NCI-H2196 treated with DMSO at 0.1 percent for 48 hours (cell line): ENCODE measurements around the gene MCHR1.
"Not testable (repeated sequence)": the region's sequence is repeated elsewhere in the genome, so short reads cannot be mapped to it uniquely, and the experiment has no call there.

Experiments
- DNase-seq: peaks from one replicate; lab custom pipeline; 2025; ENCODE audit not compliant: unreplicated experiment; lab: John Stamatoyannopoulos, UW

Gene MCHR1

DNA sequence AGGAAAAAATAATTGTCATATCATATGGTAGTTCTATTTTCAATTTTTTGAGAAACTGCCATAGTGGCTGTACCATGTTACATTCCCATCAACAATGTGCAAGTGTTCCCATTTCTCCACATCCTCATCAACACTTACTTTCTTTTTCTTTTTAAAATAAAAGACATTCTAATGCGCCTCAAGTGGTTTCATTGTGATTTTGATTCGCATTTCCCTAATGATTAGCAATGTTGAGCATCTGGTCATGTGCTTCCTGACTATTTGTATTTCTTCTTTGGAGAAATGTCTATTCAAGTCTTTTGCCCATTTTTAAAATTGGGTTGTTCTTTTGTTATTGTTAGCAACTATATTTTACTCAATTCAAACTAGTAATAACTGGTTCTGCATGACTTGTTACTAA, 8.4 kb downstream of the MCHR1 start:
- DNase-seq: no peak

DNA sequence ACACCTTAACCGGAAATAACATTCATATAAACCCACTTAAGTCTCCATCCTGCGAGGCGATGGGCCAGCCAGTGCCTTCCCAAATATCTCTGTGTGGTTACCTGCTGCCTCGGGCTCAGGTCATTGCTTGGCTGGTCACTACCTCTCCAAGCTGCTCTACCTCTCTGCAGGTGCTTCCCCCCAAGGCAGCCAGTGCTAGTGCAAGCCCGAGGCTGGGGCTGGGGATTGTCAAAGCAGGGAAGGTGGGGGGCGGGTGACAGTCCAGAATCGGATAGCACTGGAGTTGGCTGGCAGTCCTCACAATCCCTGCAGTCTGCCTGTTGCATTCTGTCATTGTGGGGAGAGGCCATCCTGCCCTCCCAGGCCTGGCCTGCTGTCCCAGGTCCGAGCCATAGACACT, 11.1 kb downstream of the MCHR1 start:
- DNase-seq: no peak

DNA sequence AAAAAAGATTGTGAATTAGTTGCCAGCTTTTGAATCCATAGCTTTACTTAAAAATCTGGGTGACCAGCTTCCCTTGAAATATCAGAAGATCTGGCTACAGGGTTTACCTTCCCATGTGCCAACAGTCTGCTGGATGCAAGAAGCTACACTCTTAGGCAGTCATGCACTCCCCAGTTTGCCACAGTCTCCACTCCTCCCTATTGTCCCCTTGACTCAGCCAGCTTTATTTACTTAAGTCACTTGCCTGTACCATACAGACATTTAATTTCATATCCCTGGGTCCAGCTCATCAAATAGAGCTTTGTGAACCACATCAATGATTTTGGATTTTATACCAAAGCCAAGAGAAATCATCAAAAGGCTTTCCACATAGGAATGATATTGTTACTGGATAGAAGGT, 12.2 kb downstream of the MCHR1 start:
- no peak for DNase-seq

DNA sequence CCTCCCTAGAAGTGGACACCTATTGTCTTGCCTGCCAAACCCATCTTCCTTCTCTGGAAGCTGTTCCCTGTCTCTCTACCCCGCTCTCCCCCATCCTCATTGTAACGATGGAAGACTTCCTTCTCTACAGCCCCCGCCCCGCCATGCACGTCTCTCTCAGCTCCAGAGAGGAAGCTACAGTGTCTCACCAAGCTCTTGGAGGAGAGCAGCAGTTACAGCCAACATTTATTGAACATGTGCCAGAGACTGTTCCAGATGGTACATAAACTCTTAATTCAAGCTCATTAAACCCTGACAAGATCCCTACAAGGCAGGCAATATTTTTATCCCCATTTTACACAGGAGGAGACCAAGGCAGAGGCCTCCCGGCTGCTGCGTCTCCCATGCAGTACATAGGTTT, 15.1 kb downstream of the MCHR1 start:
- DNase-seq: no peak

DNA sequence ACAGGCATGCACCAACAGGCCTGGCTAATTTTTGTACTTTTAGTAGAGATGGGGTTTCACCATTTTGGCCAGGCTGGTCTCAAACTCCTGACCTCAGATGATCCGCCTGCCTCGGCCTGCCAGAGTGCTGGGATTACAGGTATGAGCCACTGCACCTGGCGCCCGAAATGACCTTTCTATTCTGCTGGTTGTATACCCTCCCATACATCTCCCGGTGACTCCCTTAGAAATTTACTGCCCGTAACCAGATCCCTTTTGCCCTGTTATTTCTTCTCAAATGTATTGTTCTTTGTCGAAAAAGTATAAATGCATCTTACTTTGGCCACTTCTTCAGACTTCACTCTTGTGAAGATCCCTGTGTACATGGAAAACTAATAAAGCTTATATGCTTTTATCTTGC, 22.0 kb downstream of the MCHR1 start:
- DNase-seq: no peak

DNA sequence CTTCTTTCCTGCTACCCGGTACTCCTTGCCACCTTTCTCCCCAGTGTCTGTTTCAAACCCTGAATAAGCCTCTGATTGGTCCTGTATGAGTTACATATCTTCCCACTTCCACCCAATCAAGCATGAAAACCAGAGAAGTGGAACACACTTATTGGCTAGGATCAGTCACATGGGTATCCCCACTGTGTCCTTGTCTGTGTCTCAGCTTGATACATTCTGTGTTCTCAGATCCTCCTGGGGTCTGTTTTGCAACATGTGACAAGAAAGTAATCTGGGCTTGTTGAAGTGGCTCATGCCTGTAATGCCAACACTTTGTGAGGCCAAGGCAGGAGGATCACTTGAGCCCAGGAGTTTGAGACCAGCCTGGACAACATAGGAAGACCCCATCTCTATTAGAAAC, 23.9 kb downstream of the MCHR1 start:
- no peak for DNase-seq

DNA sequence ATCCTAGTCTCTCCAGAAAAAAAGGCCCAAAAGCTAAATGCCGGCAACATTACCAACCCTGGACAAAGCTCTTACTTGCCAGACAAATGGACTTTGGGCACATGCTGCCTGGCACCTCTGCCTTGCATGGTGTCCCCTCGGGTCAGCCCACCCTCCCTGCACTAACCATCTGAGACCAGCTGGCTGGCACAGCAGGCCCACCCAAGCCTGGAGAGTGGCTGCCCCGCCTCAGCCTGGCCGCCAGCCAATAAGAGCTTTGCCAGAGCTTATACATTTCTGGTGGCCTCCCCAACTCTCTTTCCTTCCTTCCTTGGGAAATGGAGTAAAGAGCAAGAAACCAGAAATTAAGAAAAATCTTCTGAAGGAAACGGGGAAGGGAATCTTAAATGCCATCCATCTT, 24.5 kb downstream of the MCHR1 start:
- DNase-seq: no peak

DNA sequence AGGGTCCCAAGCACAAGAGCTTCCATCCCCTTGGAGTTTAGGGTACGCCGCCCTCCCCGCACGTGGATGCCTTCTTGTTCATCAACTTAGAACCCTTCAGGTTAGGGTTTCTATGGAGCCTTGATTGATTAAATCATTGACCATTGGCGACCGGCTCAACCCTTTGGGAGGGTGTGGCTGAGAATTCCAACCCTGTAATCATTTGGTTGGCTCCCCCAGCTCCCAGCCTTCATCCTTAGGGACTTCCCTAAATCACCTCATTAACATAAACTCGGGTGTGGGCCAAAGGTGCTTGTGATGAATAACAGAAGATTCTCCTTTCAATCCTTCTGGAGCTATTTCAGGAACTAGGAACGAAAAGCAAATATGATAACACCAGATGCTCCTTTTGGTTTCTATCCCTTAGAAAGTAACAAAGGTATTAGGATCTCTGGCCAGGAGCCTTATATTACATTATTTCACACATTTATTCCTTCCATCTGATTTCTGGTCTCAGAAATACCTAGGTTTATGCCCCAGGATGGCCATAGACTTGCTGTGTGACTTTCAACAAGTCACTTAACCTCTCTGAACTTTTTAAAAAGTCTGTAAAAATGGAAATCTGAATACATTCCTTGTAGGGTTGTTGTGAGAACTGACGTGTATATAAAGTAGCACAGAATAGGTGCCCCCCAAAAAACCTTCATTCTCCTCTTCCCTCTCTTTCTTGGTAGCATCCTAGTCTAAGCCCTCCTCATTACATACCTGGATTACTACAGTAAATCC, 26.8 kb downstream of the MCHR1 start:
- no peak for DNase-seq

DNA sequence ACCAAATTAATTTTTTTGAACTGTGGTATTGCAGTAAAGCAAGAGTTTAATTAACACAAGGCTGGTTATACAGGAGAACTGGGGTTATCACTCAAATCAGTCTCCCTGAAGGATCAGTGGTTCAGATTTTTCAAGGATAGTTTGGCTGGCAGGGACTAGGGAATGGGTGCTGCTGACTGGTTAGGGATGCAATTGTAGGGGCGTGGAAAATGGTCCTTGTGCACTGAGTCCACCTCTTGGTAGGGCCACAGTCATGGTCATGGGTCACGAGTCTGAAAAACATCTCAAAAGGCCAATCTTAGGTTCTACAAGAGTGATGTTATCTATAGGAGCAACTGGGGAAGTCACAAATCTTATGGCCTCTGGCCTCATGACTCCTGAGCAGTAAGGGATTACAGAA, 27.9 kb downstream of the MCHR1 start:
- no peak for DNase-seq

DNA sequence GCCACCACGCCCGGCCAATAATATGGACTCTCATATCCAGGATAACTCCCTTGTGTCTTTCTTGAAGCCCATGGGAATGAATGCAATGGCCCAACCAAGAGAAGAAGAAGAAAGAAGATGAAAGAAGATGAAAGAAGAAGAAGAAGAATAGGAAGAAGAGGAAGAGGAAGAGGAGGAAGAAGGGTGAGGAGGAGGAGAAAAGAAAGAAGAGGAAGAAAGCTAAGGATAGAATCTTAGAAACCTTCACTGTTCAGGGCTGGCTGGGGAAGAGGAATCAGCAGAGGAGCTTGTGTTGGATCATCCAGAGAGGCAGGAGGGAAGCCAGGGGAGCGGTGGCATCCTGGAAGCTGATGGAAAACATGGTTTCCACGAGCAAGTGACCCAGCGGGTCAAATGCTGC, 28.9 kb downstream of the MCHR1 start:
- no peak for DNase-seq

DNA sequence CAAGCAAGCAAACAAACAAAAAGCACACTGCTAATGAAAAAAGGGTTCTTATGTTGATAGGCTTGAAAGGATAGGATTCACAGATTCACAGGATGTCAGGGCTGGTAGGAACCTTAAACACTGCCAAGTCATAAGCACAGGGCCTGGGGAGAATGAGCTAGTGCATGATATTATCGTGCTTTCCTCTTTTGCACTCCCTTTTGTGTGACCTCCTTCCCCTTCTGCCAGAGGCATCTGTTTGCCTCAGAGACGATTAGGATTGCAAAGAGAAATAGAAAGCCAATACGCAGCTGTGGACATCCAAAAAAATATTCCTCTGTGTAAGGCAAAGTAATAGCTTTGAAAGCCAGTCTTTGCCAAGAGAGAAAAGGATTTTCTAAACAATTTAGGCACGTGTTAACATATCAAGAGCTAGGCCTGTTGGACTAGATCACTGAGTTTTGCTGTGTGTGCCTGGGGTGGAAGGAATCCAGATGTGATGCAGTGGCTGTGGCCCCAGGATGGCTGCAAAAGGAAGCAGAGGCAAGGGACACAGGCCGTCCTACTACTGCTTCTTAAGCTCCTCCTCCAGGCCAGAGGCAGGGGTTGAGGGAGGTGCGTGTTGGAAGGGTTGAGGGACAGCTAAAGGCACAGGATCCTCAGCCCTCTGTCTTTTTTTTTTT, 30.6 kb downstream of the MCHR1 start:
- no peak for DNase-seq

DNA sequence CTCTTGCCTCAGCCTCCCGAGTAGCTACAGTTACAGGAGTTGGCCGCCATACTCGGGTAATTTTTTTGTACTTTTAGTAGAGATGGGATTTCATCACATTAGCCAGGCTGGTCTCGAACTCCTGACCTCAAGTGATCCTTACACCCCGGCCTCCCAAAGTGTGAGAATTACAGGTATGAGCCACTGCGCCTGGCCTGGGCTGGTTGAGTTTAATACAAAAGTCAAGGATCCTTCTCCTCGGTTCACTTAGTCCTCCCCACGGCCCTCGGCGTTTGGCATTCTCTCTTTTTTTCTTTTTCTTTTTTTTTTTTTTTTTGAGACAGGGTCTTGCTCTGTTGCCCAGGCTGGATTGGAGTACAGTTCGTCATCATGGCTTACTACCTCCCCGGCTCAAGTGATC, 33.0 kb downstream of the MCHR1 start:
- no peak for DNase-seq

DNA sequence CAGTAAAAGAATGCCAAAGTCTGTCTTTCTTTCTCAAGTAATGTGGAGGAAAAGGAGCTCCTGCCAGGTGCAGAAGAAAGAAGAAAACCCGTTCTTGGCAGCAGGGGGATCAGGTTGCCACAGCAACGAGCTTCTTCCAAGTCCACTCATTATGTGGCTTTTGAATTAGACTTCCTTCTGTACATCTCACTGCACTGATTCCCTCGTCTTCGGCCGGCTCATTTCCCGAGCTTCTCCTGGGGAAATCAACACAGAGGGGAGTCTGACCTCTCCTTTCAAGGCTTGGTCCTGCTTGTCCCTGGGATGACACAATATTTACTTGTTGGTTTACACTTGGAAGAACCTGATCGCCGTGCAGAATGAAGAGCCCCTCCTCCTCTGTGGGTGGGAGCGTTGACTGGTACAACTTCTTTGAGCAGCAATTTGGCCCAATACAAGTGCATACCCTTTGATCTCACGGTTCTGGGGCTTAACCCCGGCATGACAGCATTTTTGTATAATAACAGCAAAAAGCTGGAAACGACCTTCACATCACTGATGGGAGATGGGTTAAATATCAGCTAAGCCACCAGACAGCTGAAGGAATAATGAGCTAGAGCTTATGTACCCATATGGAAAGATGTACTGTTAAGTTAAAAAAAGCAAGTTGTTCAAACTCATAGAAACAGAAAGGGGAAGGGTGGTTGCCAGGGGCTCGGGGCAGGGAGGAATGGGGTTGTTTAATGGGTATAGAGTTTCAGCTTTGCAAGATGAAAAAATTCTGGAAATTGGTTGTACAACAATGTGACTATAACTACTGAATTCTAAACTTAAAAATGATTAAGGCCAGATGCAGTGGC, 35.4 kb downstream of the MCHR1 start:
- peak; percentile 47 for DNase-seq

DNA sequence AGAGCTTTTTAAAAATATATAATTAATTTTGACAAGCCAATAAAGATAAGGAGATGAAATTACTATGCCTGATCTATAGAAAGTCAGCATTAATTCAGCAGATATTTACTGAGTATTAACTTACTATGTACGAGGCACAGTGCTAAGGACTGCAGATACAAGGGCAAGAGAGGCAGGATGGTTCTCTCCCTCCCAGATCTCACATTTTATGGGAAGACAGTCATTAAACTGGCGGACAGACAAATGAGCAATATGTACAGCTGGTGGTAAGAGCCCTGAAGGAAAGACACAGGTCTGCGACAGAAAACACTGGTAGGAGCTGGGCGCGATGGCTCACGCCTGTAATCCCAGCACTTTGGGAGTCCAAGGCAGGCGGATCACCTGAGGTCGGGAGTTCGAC, 36.8 kb downstream of the MCHR1 start:
- DNase-seq: no peak

DNA sequence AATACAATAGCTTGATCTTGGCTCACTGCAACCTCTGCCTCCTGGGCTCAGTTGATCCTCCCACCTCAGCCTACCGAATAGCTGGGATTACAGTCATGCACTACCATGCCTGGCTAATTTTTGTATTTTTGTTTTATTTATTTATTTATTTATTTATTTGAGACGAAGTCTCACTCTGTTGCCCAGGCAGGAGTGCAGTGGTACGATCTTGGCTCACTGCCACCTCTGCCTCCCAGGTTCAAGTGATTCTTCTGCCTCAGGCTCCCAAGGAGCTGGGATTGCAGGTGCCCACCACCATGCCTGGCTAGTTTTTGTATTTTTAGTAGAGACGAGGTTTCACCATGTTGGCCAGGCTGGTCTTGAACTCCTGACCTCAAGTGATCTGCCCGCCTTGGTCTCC, 38.4 kb downstream of the MCHR1 start:
- DNase-seq: not testable (repeated sequence)

DNA sequence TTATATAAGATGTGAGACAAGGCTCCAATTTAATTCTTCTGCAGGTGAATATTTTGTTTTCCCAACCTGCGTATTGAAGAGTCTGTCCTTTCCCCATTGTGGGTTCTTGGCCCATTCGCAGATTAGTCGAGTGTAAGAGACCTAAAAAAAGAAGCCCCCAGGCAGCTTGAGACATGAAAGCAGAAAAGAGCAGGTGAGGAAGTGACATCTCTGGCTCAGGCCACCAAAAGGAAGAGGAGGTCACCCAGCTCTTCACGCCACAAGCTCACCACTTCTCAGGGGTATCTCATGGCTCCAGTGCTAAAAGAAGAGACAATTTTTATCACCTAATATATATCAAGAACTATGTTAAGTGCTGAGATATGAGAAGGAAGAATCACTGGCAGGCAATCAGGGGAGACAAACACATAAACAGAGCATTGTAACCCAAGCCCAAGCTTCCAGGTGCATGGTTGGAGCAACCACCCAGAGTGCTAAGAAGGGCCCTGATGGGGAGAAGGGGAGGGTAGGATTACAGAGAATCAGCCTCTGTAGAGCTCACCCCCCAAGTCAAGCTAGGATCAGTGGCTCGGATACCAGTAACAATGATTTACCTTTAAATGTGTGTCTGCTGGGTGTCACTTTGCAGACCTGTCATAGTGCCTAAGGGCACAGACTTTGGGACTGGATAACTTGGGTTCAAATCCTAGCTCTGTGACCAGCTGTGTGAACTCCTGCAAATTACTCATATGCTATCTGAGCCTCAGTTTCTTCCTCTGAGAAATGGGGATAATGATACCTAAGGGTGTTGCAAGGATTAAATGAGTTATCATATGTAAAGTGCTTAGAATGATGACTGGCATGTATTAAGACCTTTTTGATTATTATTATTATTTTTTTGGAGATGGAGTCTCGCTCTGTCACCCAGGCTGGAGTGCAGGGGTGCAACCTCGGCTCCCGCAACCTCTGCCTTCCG, 39.2 kb downstream of the MCHR1 start:
- DNase-seq: peak; percentile 20

DNA sequence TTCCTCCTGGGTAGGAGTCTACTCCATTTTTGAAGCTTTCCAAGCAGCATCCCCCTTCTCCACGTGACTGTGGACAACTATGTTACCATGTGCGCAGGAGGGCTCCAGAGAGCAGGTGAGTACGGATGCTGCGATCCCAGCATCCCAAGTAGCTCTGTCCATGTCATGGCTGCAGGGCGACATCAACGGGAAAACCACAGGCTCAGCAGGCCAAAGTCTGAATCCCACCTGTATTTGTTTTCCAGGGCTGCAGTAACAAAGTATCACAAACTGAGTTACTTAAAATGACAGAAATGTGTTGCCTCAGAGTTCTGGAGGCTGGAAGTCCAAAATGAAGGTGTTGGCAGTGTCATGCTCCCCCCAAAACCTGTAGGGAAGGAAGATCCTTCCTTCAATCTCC, 40.3 kb downstream of the MCHR1 start:
- DNase-seq: no peak

DNA sequence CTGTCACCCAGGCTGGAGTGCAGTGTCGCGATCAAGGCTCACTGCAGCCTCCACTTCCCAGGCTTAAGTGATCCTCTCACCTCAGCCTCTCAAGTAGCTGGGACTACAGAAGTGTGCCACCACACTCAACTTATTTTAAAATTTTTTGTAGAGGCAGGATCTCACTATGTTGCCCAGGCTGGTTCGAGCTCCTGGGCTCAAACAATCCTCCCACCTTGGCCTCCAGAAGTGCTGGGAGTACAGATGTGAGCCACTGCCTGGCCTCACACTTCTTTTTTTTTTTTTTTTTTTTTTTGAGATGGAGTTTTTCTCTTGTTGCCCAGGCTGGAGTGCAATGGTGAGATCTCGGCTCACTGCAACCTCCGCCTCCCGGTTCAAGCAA, 40.9 kb downstream of the MCHR1 start:
- not testable (repeated sequence) for DNase-seq

DNA sequence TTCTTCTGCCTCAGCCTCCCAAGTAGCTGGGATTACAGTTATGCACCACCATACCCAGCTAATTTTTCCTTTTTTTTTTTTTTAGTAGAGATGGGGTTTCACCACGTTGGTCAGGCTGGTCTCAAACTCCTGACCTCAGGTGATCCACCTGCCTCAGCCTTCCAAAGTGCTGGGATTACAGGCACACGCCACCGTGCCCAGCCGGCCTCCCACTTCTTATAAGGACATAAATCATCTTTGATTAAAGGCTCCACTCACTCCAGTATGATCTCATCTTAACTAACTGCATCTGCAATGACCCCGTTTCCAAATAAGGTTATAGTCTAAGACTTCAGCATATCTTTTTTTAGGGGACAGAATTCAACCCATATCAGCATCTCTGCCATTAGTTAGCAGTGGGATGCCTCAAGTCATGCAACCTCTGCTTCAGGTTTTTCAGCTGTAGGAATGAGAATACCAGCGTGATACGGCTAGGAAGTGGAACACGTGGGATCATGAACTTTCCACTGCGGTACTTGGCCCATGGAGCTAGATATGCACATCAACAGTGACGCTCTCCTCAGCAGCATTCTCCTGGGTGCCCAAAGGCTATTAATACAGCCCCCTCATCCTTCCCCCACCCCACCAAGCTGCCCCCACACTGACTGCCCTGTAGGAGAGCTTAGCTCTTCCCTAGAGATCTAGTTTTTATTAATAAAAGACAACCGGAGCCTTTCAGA, 41.4 kb downstream of the MCHR1 start:
- DNase-seq: no peak

DNA sequence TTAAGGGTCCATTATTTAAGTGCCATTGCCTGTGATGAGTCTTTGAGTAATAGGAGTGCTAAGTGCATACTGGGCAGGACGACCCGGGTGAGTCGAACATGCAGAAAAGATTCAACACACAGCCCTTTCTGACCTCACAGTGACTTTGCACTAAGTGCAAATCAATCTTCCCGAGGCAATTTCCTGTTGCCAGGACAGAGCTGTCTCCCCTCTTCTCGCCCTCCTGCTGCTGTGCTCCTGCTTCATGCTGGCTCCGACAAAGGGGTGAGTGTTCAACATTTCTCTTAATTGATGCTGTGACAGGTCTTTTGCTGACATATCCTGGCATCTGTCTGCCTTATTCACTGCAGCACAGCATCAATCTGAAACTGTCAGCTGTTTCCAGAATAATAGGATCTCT, 42.0 kb downstream of the MCHR1 start:
- DNase-seq: no peak
